Ishikawa (cell line): Measurements from ENCODE around the gene SEH1L.

Experiments used
- CEBPB ChIP-seq: IDR thresholded peaks from 2 replicates; pipeline ENCODE4 v1.6.1; 2012
- EP300 ChIP-seq: IDR thresholded peaks from 2 replicates; pipeline ENCODE4 v1.6.1; 2012; ENCODE audit warnings: borderline replicate concordance
- NFIC ChIP-seq: IDR thresholded peaks from 2 replicates; pipeline ENCODE4 v1.6.1; 2012
- RAD21 ChIP-seq: IDR thresholded peaks from 2 replicates; pipeline ENCODE4 v1.6.1; 2012; ENCODE audit warnings: low read depth
- TAF1 ChIP-seq: IDR thresholded peaks from 2 replicates; pipeline ENCODE4 v1.6.1; 2012; ENCODE audit warnings: low read depth, mild to moderate bottlenecking
- TF ChIP-seq, protein P1 (sequence below): IDR thresholded peaks from 2 replicates; pipeline ENCODE4 v1.6.1; 2012; ENCODE audit warnings: low read depth, mild to moderate bottlenecking

DNA sequence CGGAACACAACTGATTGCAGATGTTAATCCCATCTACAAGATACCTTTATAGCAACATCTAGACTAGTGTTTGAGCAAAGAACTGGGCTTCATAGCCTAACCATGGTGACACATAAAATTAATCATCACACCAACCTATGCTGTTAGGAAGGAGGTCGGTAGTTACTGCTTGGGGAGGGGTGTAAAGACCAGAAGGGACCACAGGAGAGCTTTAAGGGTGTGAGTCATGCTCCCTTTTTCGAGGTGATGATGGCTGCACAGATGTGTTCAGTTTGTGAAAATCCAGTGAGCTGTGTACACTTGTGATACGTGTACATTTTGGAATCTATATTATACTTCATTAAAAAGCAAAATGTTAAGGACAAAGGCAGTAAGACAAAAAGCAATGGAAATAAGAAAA lies 4.6 kb upstream of the SEH1L start:
- TF ChIP-seq RAD21 (no peak), NFIC (no peak), EP300 (no peak), TAF1 (no peak), CEBPB (no peak)
- TF ChIP-seq, protein P1, sequence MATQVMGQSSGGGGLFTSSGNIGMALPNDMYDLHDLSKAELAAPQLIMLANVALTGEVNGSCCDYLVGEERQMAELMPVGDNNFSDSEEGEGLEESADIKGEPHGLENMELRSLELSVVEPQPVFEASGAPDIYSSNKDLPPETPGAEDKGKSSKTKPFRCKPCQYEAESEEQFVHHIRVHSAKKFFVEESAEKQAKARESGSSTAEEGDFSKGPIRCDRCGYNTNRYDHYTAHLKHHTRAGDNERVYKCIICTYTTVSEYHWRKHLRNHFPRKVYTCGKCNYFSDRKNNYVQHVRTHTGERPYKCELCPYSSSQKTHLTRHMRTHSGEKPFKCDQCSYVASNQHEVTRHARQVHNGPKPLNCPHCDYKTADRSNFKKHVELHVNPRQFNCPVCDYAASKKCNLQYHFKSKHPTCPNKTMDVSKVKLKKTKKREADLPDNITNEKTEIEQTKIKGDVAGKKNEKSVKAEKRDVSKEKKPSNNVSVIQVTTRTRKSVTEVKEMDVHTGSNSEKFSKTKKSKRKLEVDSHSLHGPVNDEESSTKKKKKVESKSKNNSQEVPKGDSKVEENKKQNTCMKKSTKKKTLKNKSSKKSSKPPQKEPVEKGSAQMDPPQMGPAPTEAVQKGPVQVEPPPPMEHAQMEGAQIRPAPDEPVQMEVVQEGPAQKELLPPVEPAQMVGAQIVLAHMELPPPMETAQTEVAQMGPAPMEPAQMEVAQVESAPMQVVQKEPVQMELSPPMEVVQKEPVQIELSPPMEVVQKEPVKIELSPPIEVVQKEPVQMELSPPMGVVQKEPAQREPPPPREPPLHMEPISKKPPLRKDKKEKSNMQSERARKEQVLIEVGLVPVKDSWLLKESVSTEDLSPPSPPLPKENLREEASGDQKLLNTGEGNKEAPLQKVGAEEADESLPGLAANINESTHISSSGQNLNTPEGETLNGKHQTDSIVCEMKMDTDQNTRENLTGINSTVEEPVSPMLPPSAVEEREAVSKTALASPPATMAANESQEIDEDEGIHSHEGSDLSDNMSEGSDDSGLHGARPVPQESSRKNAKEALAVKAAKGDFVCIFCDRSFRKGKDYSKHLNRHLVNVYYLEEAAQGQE, result no peak
